Activated naive CD4-positive, alpha-beta T cell (primary cell): ENCODE results near the gene GALNT16.

ENCODE experiments used
- DNase-seq, 4 experiments: peaks; one replicate each; lab custom pipeline; 2025; lab: John Stamatoyannopoulos, UW

GALNT16 gene

GRCh38 chr14:69317102-69317755 lies 57.3 kb downstream of the GALNT16 start:
- no peak for DNase-seq

GRCh38 chr14:69317780-69318179 lies 57.8 kb downstream of the GALNT16 start:
- no peak for DNase-seq

- no peak for DNase-seq
These were observed 58.3 kb downstream of the GALNT16 start for GRCh38 chr14:69318241-69318640.

- DNase-seq = no peak
These were observed 59.0 kb downstream of the GALNT16 start for GRCh38 chr14:69318901-69319475.

- DNase-seq = no peak
These were observed 60.0 kb downstream of the GALNT16 start for GRCh38 chr14:69319911-69320310.

- no peak for DNase-seq
These were observed 60.8 kb downstream of the GALNT16 start for GRCh38 chr14:69320581-69321365.

GRCh38 chr14:69321601-69322330 lies 61.8 kb downstream of the GALNT16 start:
- DNase-seq = no peak

- DNase-seq = no peak
These were observed 63.5 kb downstream of the GALNT16 start for GRCh38 chr14:69323266-69323998.

- no peak for DNase-seq
These were observed 64.0 kb downstream of the GALNT16 start for GRCh38 chr14:69323999-69324282.

GRCh38 chr14:69324341-69324931 lies 64.5 kb downstream of the GALNT16 start:
- DNase-seq = no peak

- no peak for DNase-seq
These were observed 65.1 kb downstream of the GALNT16 start for GRCh38 chr14:69325086-69325485.

- no peak for DNase-seq
These were observed 65.8 kb downstream of the GALNT16 start for GRCh38 chr14:69325646-69326265.

GRCh38 chr14:69326611-69327010 lies 66.7 kb downstream of the GALNT16 start:
- DNase-seq = no peak

- no peak for DNase-seq
These were observed 67.5 kb downstream of the GALNT16 start for GRCh38 chr14:69327507-69327906.

GRCh38 chr14:69328317-69328716 lies 68.4 kb downstream of the GALNT16 start:
- DNase-seq = no peak

GRCh38 chr14:69328765-69329164 lies 68.8 kb downstream of the GALNT16 start:
- no peak for DNase-seq

- no peak for DNase-seq
These were observed 71.2 kb downstream of the GALNT16 start for GRCh38 chr14:69331206-69331605.

- DNase-seq = no peak
These were observed 72.9 kb downstream of the GALNT16 start for GRCh38 chr14:69332782-69333395.

- no peak for DNase-seq
These were observed 73.9 kb downstream of the GALNT16 start for GRCh38 chr14:69333791-69334337.

GRCh38 chr14:69334576-69334975 lies 74.6 kb downstream of the GALNT16 start:
- no peak for DNase-seq
